Neutrophil (primary cell): ENCODE results near the gene TAS2R3.
"Not testable (repeated sequence)": the region's sequence is repeated elsewhere in the genome, so short reads cannot be mapped to it uniquely, and the experiment has no call there.

Experiments used
- H3K27ac ChIP-seq: fragments of 200-600 bp; sonication (generic); 2 replicates; pipeline ENCODE4 v1.5.1; 2016; ENCODE audit warnings: mild to moderate bottlenecking, moderate library complexity
- H3K27me3 ChIP-seq: fragments of 200-600 bp; sonication (generic); 2 replicates; pipeline ENCODE4 v1.6.0; 2016; ENCODE audit warnings: mild to moderate bottlenecking
- H3K36me3 ChIP-seq: fragments of 200-600 bp; sonication (generic); 2 replicates; pipeline ENCODE4 v1.5.1; 2017
- H3K4me1 ChIP-seq, 2 experiments: fragments of 200-600 bp in 1 of 2; sonication (generic) in 1 of 2; 1 replicate in 1 of 2; 2 replicates in 1 of 2; pipeline versions ENCODE4 v1.5.1 to v1.6.1; 2013 to 2016; ENCODE audit warnings: low read depth in 1 of 2, low read length in 1 of 2, mild to moderate bottlenecking in 1 of 2, moderate library complexity in 1 of 2; ENCODE audit not compliant: control insufficient read depth in 1 of 2, insufficient read depth in 1 of 2
- H3K4me3 ChIP-seq, 2 experiments: fragments of 200-600 bp in 1 of 2; sonication (generic) in 1 of 2; 1 replicate in 1 of 2; 2 replicates in 1 of 2; pipeline ENCODE4 v1.5.1; 2013 to 2016; ENCODE audit warnings: low read depth in 1 of 2, low read length in 1 of 2, mild to moderate bottlenecking in 1 of 2, moderate library complexity in 1 of 2
- H3K9me3 ChIP-seq: fragments of 200-600 bp; sonication (generic); 2 replicates; pipeline ENCODE4 v1.5.1; 2016
- CTCF ChIP-seq: fragments of 200-600 bp; sonication (generic); IDR thresholded peaks from 2 replicates; pipeline ENCODE4 v1.5.1; 2016; ENCODE audit warnings: antibody characterized with exemption

TAS2R3 gene

GRCh38 chr7:141752634-141753033, 11.3 kb upstream of the TAS2R3 start:
- H3K36me3 ChIP-seq, result peaks cover 38% of the 10 kb centered on the region

GRCh38 chr7:141754939-141755338, 9.0 kb upstream of the TAS2R3 start:
- H3K36me3 ChIP-seq, result peaks cover 31% of the 10 kb centered on the region
- H3K27me3 ChIP-seq, result no peaks in the 10 kb centered on the region
- peaks cover 20% of the 10 kb centered on the region for H3K9me3 ChIP-seq
- H3K4me3 ChIP-seq, result no peak overlapping the region
- no peaks in the 10 kb centered on the region for H3K4me1 ChIP-seq
- peak; percentile 35 for TF ChIP-seq CTCF
- no peak overlapping the region for H3K27ac ChIP-seq

More at GRCh38 chr7:141752634-141753033, 11.3 kb upstream of the TAS2R3 start:
- H3K4me3 ChIP-seq, result no peak overlapping the region
- H3K27ac ChIP-seq, result no peak overlapping the region
- H3K9me3 ChIP-seq, result peaks cover 20% of the 10 kb centered on the region
- no peaks in the 10 kb centered on the region for H3K4me1 ChIP-seq
- no peak for TF ChIP-seq CTCF
- no peaks in the 10 kb centered on the region for H3K27me3 ChIP-seq

GRCh38 chr7:141770083-141770583, 6.2 kb downstream of the TAS2R3 start:
- H3K4me3 ChIP-seq, H3K4me1 ChIP-seq, H3K27ac ChIP-seq, H3K36me3 ChIP-seq, H3K27me3 ChIP-seq, H3K9me3 ChIP-seq: not testable (repeated sequence)

- no peaks in the 10 kb centered on the region for H3K4me1 ChIP-seq
- TF ChIP-seq CTCF, result no peak
- H3K9me3 ChIP-seq, result no peaks in the 10 kb centered on the region
- H3K4me3 ChIP-seq, result no peak within 1 kb of the TSS
- H3K36me3 ChIP-seq, result no peaks in the 10 kb centered on the region
- no peaks in the 10 kb centered on the region for H3K27me3 ChIP-seq
- no peak within 1 kb of the TSS for H3K27ac ChIP-seq
Observed at GRCh38 chr7:141776374-141776773, 12.5 kb downstream of the TAS2R3 start, which contains the start of gene TAS2R4. Gene TAS2R4, plus strand, starts transcription at chr7:141776674. Its CDS starts 1,815 bp downstream, at chr7:141778489.

GRCh38 chr7:141785706-141786552, 22.0 kb downstream of the TAS2R3 start:
- TF ChIP-seq CTCF, result peak; percentile 54
- Histone ChIP-seq H3K36me3 (no peaks in the 10 kb centered on the region), H3K9me3 (no peaks in the 10 kb centered on the region), H3K27me3 (no peaks in the 10 kb centered on the region), H3K27ac (peak overlapping the region; percentile 55), H3K4me1 (peaks cover 12 to 13% of the 10 kb centered on the region in 2 experiments), H3K4me3 (no peak overlapping the region)

- Histone ChIP-seq H3K27me3 (no peaks in the 10 kb centered on the region), H3K27ac (no peak overlapping the region), H3K4me3 (no peak overlapping the region), H3K36me3 (no peaks in the 10 kb centered on the region), H3K9me3 (no peaks in the 10 kb centered on the region), H3K4me1 (peaks cover 12 to 13% of the 10 kb centered on the region in 2 experiments)
- TF ChIP-seq CTCF, result no peak
Observed at GRCh38 chr7:141788296-141788695, 24.4 kb downstream of the TAS2R3 start.
